Adrenal gland (tissue), 12 donors: ENCODE measurements around the gene EMCN. TPM values are rescaled to one million over a fixed set of nuclear protein-coding genes. Genes with fewer than 3 reads are reported as not detected.

Experiments
- DNase-seq, 7 donors: peaks; one replicate each; pipeline ENCODE4 v3.0.0-alpha.2; 2019 to 2020
- H3K27ac ChIP-seq, 5 donors: fragments of 200-600 bp; sonication (generic) in 4 of 5; 1 replicate in 3 of 5; 2 replicates in 2 of 5; pipeline versions ENCODE4 v1.5.1 to v1.8.0; 2016 to 2020; ENCODE audit warnings: mild to moderate bottlenecking in 1 of 5
- H3K27me3 ChIP-seq: fragments of 200-600 bp; 2 replicates; pipeline ENCODE4 v1.8.0; 2021
- H3K36me3 ChIP-seq, 2 donors: fragments of 200-600 bp; replicated peaks in 1 of 2; 1 replicate in 1 of 2; 2 replicates in 1 of 2; pipeline versions ENCODE4 v1.5.1 to v1.8.0; 2018 to 2022
- H3K4me1 ChIP-seq, 2 donors: fragments of 200-600 bp; replicated peaks in 1 of 2; 1 replicate in 1 of 2; 2 replicates in 1 of 2; pipeline versions ENCODE4 v1.5.1 to v1.8.0; 2018 to 2021
- H3K4me3 ChIP-seq, 4 donors: fragments of 200-600 bp; sonication (generic) in 3 of 4; one replicate each; pipeline ENCODE4 v1.5.1; 2016 to 2018
- H3K9me3 ChIP-seq, 3 donors: fragments of 200-600 bp; sonication (generic) in 1 of 3; replicated peaks in 1 of 3; 1 replicate in 2 of 3; 2 replicates in 1 of 3; pipeline versions ENCODE4 v1.5.1 to v1.8.0; 2016 to 2021
- POLR2A ChIP-seq, 2 donors: fragments of 450-650 bp; IDR thresholded peaks; one replicate each; pipeline ENCODE4 v1.6.1; 2017; ENCODE audit warnings: antibody characterized with exemption in 2 of 2, mild to moderate bottlenecking in 2 of 2, moderate library complexity in 1 of 2
- WGBS, 4 donors: extraction: QIAGEN DNeasy Blood & Tissue Kit in 2 of 4; methylation state at CpG; one replicate each; pipeline versions ENCODE4 v1.1.5 to v1.1.7; 2013 to 2017; 5-methylcytosine and 5-hydroxymethylcytosine counted together
- intact Hi-C, 2 donors: fragments of 100-400 bp; cut with DNase I; formaldehyde crosslinking; loops; one replicate each; pipeline versions ENCODE4 v1.14.1 to v1.15.0; 2022 to 2023
- polyA plus RNA-seq, 3 donors: library from polyadenylated mRNA; stranded (reverse); fragments of 200-250 nt in 2 of 3; fragments of 350-450 nt in 1 of 3; fragmentation: Illumina TruSeq in 1 of 3; extraction: RNeasy Lipid Tissue Mini Kit (QIAGEN cat#74804) in 1 of 3; gene quantifications; one replicate each; pipeline ENCODE4 v1.2.3, GENCODE V29; 2013 to 2014
- total RNA-seq, 9 donors: library from RNA; depleted of rRNA in 4 of 9; stranded (reverse); fragments of >200 nt in 4 of 9; fragments of 120-200 nt in 1 of 9; fragmentation: NEBNext Ultra II Directional in 1 of 9; extraction: Animal tissue kit (Norgen Biotek cat#: 25700) in 1 of 9; gene quantifications; one replicate each; pipeline versions ENCODE4 v1.1.0 to v1.2.4, GENCODE V29; 2013 to 2023
- TF ChIP-seq, protein P1 (sequence below), 6 experiments: fragments of 450-650 bp in 4 of 6; fragments of 200-600 bp in 2 of 6; sonication (generic) in 1 of 6; IDR thresholded peaks; 1 replicate in 5 of 6; 2 replicates in 1 of 6; pipeline versions ENCODE4 v1.5.1 to v1.8.0; 2016 to 2021; ENCODE audit warnings: antibody characterized with exemption in 6 of 6, mild to moderate bottlenecking in 2 of 6, moderate library complexity in 1 of 6
- donor health status: healthy with polysubstance abuse.
- donor health status: Bipolar disorder and iron deficiency.
- donor health status: DM: yes; HTN: yes; CAD: no.
- donor health status: DM: no; HTN: no; CAD: no.
- donor health status: DM: no; HTN: no; CAD: no.
- donor health status: DM: yes; HTN: yes; CAD: no.

EMCN gene
- total and polyA plus RNA-seq, 12 donors, result 14.6 to 86.1 (median 37.3) TPM

DNA sequence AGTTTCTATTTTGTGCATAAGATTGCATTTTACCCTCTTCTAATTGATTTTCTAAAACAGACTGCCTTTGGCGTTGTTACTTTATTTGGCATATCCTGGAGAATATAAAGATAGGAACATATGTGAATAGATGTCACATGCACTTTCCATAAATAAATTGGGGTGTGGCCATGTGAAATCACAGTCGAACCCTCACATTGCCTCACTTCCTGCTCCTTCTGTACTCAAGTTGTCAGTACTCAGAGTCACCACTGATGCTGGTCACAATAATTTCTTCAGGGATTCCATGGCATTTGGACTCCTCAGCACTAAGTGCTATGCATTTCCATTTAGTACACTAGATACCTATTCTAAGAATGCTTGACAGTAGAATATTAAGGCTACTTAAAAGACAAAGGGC, 1.4 kb upstream of the EMCN start:
- H3K4me1 ChIP-seq, result peaks cover 0 to 6% of the 10 kb centered on the region in 2 donors
- H3K27ac ChIP-seq, result peak overlapping the region in 1 of 5 donors; percentile 32
- 43 to 53% (median 50%) methylated on average over 2 of the region's 2 CpGs for WGBS, 4 donors

DNA sequence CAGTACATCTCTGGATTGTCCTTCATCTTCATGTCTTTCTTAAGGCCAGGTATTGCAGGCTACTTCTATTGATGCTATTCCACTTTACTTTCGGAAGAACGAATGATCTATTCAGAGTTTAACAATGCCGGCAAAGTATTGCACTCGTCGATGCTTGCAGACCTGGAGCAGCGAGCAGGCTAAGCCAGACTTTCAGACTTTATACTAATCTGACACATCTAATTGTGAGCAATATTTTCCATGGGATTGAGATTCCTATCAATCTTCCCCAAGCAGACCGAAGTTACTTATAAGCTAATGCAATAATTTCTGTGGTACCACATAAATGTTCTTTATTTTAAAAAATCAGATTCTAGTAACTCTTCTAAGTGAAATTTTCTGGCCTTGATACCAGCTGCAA, 1.6 kb downstream of the EMCN start:
- intact Hi-C loops, result no loop called here
- TF ChIP-seq, protein P1, sequence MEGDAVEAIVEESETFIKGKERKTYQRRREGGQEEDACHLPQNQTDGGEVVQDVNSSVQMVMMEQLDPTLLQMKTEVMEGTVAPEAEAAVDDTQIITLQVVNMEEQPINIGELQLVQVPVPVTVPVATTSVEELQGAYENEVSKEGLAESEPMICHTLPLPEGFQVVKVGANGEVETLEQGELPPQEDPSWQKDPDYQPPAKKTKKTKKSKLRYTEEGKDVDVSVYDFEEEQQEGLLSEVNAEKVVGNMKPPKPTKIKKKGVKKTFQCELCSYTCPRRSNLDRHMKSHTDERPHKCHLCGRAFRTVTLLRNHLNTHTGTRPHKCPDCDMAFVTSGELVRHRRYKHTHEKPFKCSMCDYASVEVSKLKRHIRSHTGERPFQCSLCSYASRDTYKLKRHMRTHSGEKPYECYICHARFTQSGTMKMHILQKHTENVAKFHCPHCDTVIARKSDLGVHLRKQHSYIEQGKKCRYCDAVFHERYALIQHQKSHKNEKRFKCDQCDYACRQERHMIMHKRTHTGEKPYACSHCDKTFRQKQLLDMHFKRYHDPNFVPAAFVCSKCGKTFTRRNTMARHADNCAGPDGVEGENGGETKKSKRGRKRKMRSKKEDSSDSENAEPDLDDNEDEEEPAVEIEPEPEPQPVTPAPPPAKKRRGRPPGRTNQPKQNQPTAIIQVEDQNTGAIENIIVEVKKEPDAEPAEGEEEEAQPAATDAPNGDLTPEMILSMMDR (IDR thresholded peaks at IDR 0.05), result no peak
- 63 to 76% (median 71%) methylated on average over 7 of the region's 7 CpGs for WGBS, 4 donors
- peak overlapping the region in 2 of 4 donors; percentile 11 to 33 for H3K4me3 ChIP-seq
- no peaks in the 10 kb centered on the region for H3K27me3 ChIP-seq
- no peak for DNase-seq
- H3K36me3 ChIP-seq, result no peaks in the 10 kb centered on the region
- peak overlapping the region in 3 of 5 donors; percentile 0 to 24 (median 6) for H3K27ac ChIP-seq
- no peaks in the 10 kb centered on the region for H3K9me3 ChIP-seq
- peaks cover 0 to 6% of the 10 kb centered on the region in 2 donors for H3K4me1 ChIP-seq

More for the DNA sequence above, 1.4 kb upstream of the EMCN start:
- intact Hi-C loops, result no loop called here
- Histone ChIP-seq H3K4me3 (no peak overlapping the region), H3K9me3 (no peaks in the 10 kb centered on the region), H3K36me3 (no peaks in the 10 kb centered on the region), H3K27me3 (no peaks in the 10 kb centered on the region)
- no peak for TF ChIP-seq POLR2A (IDR thresholded peaks at IDR 0.05)
- TF ChIP-seq, protein P1 (IDR thresholded peaks at IDR 0.05), result no peak
- DNase-seq, result no peak

DNA sequence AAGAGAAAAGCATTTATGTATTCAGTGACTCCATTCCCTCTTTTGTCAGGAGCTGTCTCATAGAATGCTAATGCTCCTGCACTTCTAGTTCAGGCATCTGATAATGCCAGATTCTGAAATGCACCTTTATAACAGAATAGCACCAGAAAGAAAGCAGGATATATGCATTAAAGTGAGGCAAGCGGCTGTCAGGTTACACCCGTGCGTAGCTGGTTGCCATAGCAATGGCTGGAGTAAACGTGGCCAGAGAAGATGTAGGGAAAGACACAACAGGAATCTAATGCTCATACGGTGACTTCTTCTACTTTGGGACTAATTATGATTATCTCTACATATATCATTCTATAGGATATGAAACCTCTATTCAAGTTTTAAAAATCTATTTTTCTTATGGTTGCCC, 5.9 kb downstream of the EMCN start:
- Histone ChIP-seq H3K4me1 (no peaks in the 10 kb centered on the region), H3K27me3 (no peaks in the 10 kb centered on the region), H3K36me3 (no peaks in the 10 kb centered on the region), H3K27ac (no peak overlapping the region), H3K9me3 (no peaks in the 10 kb centered on the region), H3K4me3 (no peak overlapping the region)
- TF ChIP-seq, protein P1 (IDR thresholded peaks at IDR 0.05), result no peak
- TF ChIP-seq POLR2A (IDR thresholded peaks at IDR 0.05), result no peak
- intact Hi-C loops, result no loop called here
- WGBS, 4 donors, result 68 to 78% (median 72%) methylated on average over 5 of the region's 5 CpGs
- DNase-seq, result no peak

DNA sequence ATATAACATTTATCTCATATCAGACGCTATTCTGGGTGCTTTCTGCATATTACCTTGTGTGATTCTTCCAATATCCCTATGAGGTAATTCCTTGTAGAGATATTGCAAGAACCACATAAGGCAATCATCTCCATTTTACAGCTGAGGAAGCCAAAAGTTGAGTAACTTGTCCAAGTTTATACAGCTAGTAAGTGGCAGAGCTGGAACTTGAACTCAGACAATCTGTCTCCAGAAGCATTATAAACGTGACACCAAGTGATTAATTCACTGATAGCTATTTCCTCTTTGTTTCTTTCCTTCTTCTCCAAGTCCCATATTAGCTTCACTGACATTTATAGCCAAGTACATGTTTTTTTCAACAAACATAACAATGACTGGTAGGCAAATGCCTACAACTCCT, 7.3 kb downstream of the EMCN start:
- Histone ChIP-seq H3K27me3 (no peaks in the 10 kb centered on the region), H3K4me3 (no peak overlapping the region), H3K36me3 (no peaks in the 10 kb centered on the region), H3K9me3 (no peaks in the 10 kb centered on the region), H3K4me1 (no peaks in the 10 kb centered on the region), H3K27ac (no peak overlapping the region)
- TF ChIP-seq POLR2A (IDR thresholded peaks at IDR 0.05), result no peak
- TF ChIP-seq, protein P1 (IDR thresholded peaks at IDR 0.05), result no peak
- intact Hi-C loops, result no loop called here
- DNase-seq, result no peak
- WGBS, 4 donors, result 37 to 49% (median 44%) methylated on average over 2 of the region's 2 CpGs
